GM21367 (cell line): Measurements from ENCODE around the gene PRKCE.

ENCODE experiments used
- ATAC-seq: cut with Tn5 transposase; IDR thresholded peaks from one replicate; pipeline ENCODE4 v1.9.1; 2021; ENCODE audit not compliant: unreplicated experiment

The PRKCE gene

GRCh38 chr2:46091961-46092667 lies 440.6 kb downstream of the PRKCE start:
- no peak for ATAC-seq

- ATAC-seq = no peak
These were observed 443.2 kb downstream of the PRKCE start for GRCh38 chr2:46094689-46095088.

- ATAC-seq = no peak
These were observed 444.4 kb downstream of the PRKCE start for GRCh38 chr2:46095830-46096229.

GRCh38 chr2:46096260-46096659 lies 444.8 kb downstream of the PRKCE start:
- ATAC-seq = no peak

GRCh38 chr2:46097714-46098480 lies 446.4 kb downstream of the PRKCE start:
- ATAC-seq = no peak

GRCh38 chr2:46098621-46099062 lies 447.2 kb downstream of the PRKCE start:
- no peak for ATAC-seq

- no peak for ATAC-seq
These were observed 450.2 kb downstream of the PRKCE start for GRCh38 chr2:46101557-46102220.

GRCh38 chr2:46106690-46107089 lies 455.2 kb downstream of the PRKCE start:
- no peak for ATAC-seq

GRCh38 chr2:46114996-46115395 lies 463.5 kb downstream of the PRKCE start:
- ATAC-seq = no peak

- ATAC-seq = no peak
These were observed 464.7 kb downstream of the PRKCE start for GRCh38 chr2:46116150-46116549.

- ATAC-seq = no peak
These were observed 465.1 kb downstream of the PRKCE start for GRCh38 chr2:46116553-46116991.

GRCh38 chr2:46117379-46117778 lies 465.9 kb downstream of the PRKCE start:
- ATAC-seq = no peak

GRCh38 chr2:46117994-46118393 lies 466.5 kb downstream of the PRKCE start:
- ATAC-seq = no peak

- ATAC-seq = no peak
These were observed 467.3 kb downstream of the PRKCE start for GRCh38 chr2:46118656-46119371.

GRCh38 chr2:46119453-46119852 lies 468.0 kb downstream of the PRKCE start:
- ATAC-seq = no peak

- ATAC-seq = no peak
These were observed 469.5 kb downstream of the PRKCE start for GRCh38 chr2:46120792-46121555.

GRCh38 chr2:46122318-46122976 lies 471.0 kb downstream of the PRKCE start:
- no peak for ATAC-seq

- no peak for ATAC-seq
These were observed 471.5 kb downstream of the PRKCE start for GRCh38 chr2:46123013-46123412.

- no peak for ATAC-seq
These were observed 474.3 kb downstream of the PRKCE start for GRCh38 chr2:46125798-46126197.

GRCh38 chr2:46126571-46126970 lies 475.1 kb downstream of the PRKCE start:
- ATAC-seq = no peak
